Aorta (tissue), 5 donors: Measurements from ENCODE around the gene NINJ1. TPM values are rescaled to one million over a fixed set of nuclear protein-coding genes. Genes with fewer than 3 reads are reported as not detected.

ENCODE experiments used
- ATAC-seq: fragments of 200-7000 bp; cut with Tn5 transposase; one replicate; pipeline ENCODE4 v1.9.1; 2022; ENCODE audit warnings: moderate library complexity; ENCODE audit not compliant: low FRiP score
- DNase-seq, 2 donors: peaks; one replicate each; pipeline ENCODE4 v3.0.0-alpha.2; 2020
- H3K27ac ChIP-seq, 2 donors: one replicate each; pipeline ENCODE4 v1.5.1; 2013; ENCODE audit warnings: low read length in 2 of 2, mild to moderate bottlenecking in 2 of 2, moderate library complexity in 2 of 2, control low read depth in 1 of 2, inconsistent platforms in 1 of 2, low read depth in 1 of 2
- H3K27me3 ChIP-seq, 2 donors: one replicate each; pipeline ENCODE4 v1.6.1; 2013; ENCODE audit warnings: control low read depth in 1 of 2, low read length in 1 of 2, mild to moderate bottlenecking in 1 of 2, moderate library complexity in 1 of 2; ENCODE audit not compliant: insufficient read depth in 2 of 2, control insufficient read depth in 1 of 2
- H3K36me3 ChIP-seq, 2 donors: one replicate each; pipeline ENCODE4 v1.6.1; 2013; ENCODE audit warnings: control low read depth in 1 of 2, low read length in 1 of 2, mild to moderate bottlenecking in 1 of 2; ENCODE audit not compliant: insufficient read depth in 2 of 2, control insufficient read depth in 1 of 2
- H3K4me1 ChIP-seq, 2 donors: one replicate each; pipeline ENCODE4 v1.6.1; 2013; ENCODE audit warnings: low read length in 2 of 2, control low read depth in 1 of 2, mild to moderate bottlenecking in 1 of 2, moderate library complexity in 1 of 2; ENCODE audit not compliant: insufficient read depth in 2 of 2, control insufficient read depth in 1 of 2
- H3K4me3 ChIP-seq, 2 donors: one replicate each; pipeline ENCODE4 v1.5.1; 2013; ENCODE audit warnings: low read length in 2 of 2, control low read depth in 1 of 2, mild to moderate bottlenecking in 1 of 2
- H3K9me3 ChIP-seq: one replicate; pipeline ENCODE4 v1.6.1; 2013; ENCODE audit warnings: mild to moderate bottlenecking, low read length; ENCODE audit not compliant: control insufficient read depth
- WGBS, 2 donors: extraction: QIAGEN DNeasy Blood & Tissue Kit; methylation state at CpG; one replicate each; pipeline ENCODE4 v1.1.7; 2013; 5-methylcytosine and 5-hydroxymethylcytosine counted together
- intact Hi-C, 2 donors: fragments of 100-400 bp; cut with DNase I; formaldehyde crosslinking; loops; one replicate each; pipeline versions ENCODE4 v1.14.2 to v1.15.0; 2022
- polyA plus RNA-seq, 2 donors: library from polyadenylated mRNA; stranded (reverse); fragments of 200-250 nt; gene quantifications; one replicate each; pipeline ENCODE4 v1.2.3, GENCODE V29; 2013
- total RNA-seq, 2 donors: library from RNA; stranded (reverse); fragmentation: NEBNext Ultra II Directional; extraction: Animal tissue kit (Norgen Biotek cat#: 25700); gene quantifications; one replicate each; pipeline ENCODE4 v1.2.1, GENCODE V29; 2021
- donor health status: healthy with polysubstance abuse.
- donor health status: Bipolar disorder and iron deficiency.
- donor health status: DM: no; HTN: no; CAD: no.
- donor health status: DM: no; HTN: no; CAD: no.
- donor health status: DM: yes; HTN: yes; CAD: no.

Gene NINJ1
- total and polyA plus RNA-seq, 4 donors, result 46.7 to 113 (median 73.5) TPM

DNA sequence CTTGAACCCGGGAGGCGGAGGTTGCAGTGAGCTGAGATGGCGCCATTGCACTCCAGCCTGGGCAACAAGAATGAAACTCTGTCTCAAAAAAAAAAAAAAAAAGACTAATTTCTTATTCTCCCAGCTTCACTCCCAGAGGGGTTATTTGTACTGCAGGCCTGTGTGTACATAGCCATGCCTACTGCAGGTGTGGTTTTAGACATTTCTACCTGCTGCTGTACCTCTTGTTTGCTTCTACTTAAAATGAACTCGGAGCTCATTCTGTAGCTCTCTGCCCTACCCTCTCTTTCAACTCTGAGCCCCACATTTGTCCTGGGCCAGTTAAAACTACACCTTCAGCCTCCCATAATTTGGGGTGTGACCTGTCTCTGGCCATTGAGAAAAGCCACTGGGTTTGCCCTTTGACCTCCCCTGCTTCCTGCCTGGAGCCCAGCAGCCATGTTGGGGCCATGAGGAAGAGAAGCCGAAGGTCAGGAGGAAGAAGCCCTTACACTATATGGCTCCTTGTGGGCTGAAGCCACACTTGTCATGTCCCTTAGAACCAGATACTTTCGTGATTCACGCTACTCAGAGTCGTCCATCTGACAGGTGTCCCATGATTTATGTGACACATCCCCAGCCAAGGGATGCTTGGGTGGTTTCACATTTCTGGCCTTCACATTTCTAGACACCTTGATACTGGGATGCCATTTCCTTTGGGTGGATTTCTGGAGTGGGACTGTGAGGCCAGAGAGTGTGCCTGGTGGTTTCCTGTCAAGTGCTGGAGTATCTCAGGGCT, 47.4 kb downstream of the NINJ1 start:
- DNase-seq, result peak; percentile 9 to 20

DNA sequence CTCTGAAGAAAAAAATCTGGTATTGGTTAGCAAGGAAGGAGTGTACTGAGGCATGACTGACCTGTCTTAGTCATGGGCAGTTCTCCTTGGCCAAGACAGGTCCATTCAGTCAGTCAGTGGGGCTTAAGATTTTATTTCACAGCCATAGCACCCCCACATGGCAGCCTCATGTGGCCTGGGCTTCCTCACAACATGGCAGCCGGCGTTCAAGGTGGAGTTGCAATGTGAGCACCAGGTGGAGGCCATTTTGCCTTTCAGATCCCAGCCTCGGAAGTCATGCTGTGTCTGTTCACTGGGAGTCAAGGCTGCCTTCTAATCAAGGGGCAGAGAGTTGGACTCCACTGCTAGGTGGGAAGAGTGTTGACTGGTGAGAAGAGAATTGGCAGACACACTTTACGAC, 48.4 kb downstream of the NINJ1 start:
- Histone ChIP-seq H3K27ac (no peak overlapping the region), H3K4me1 (no peaks in the 10 kb centered on the region), H3K9me3 (no peaks in the 10 kb centered on the region), H3K4me3 (no peak overlapping the region), H3K27me3 (no peaks in the 10 kb centered on the region), H3K36me3 (no peaks in the 10 kb centered on the region)
- DNase-seq (peak; percentile 26 to 51), ATAC-seq (no peak)
- intact Hi-C loops, result no loop called here
- 89 to 98% methylated on average over 4 of the region's 4 CpGs for WGBS, 2 donors

More for the DNA sequence above, 47.4 kb downstream of the NINJ1 start:
- intact Hi-C loops, result no loop called here
- peaks cover 2% of the 10 kb centered on the region for H3K9me3 ChIP-seq
- no peaks in the 10 kb centered on the region for H3K4me1 ChIP-seq
- no peak overlapping the region for H3K4me3 ChIP-seq
- no peaks in the 10 kb centered on the region for H3K36me3 ChIP-seq
- no peak for ATAC-seq
- H3K27ac ChIP-seq, result no peak overlapping the region
- H3K27me3 ChIP-seq, result no peaks in the 10 kb centered on the region
- 94 to 96% methylated on average over 8 of the region's 8 CpGs for WGBS, 2 donors

DNA sequence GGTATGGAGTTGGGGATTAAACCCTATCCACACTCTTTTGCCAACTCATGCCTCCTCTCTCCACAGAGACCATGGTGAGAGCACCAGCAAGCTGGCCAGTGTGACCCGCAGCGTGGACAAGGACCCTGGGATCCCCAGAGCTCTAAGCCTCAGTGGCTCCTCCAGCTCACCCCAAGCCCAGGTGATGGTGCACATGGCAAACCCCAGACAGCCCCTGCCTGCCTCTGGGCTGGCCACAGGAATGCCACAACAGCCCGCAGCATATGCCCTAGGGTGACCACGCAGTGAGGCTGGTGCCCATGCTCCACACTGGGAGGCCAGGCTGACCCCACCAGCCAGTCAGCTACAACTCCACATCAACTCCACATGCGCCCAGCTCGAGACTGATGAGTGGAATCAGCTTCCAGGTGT, 49.6 kb downstream of the NINJ1 start:
- H3K27ac ChIP-seq, result no peak overlapping the region
- no peaks in the 10 kb centered on the region for H3K36me3 ChIP-seq
- no peak for ATAC-seq
- H3K9me3 ChIP-seq, result no peaks in the 10 kb centered on the region
- H3K27me3 ChIP-seq, result no peaks in the 10 kb centered on the region
- H3K4me1 ChIP-seq, result no peaks in the 10 kb centered on the region
- intact Hi-C loops, result no loop called here
- peak; percentile 35 to 42 for DNase-seq
- WGBS, 2 donors, result 93 to 98% methylated on average over 5 to 6 of the region's 6 CpGs
- no peak overlapping the region for H3K4me3 ChIP-seq

DNA sequence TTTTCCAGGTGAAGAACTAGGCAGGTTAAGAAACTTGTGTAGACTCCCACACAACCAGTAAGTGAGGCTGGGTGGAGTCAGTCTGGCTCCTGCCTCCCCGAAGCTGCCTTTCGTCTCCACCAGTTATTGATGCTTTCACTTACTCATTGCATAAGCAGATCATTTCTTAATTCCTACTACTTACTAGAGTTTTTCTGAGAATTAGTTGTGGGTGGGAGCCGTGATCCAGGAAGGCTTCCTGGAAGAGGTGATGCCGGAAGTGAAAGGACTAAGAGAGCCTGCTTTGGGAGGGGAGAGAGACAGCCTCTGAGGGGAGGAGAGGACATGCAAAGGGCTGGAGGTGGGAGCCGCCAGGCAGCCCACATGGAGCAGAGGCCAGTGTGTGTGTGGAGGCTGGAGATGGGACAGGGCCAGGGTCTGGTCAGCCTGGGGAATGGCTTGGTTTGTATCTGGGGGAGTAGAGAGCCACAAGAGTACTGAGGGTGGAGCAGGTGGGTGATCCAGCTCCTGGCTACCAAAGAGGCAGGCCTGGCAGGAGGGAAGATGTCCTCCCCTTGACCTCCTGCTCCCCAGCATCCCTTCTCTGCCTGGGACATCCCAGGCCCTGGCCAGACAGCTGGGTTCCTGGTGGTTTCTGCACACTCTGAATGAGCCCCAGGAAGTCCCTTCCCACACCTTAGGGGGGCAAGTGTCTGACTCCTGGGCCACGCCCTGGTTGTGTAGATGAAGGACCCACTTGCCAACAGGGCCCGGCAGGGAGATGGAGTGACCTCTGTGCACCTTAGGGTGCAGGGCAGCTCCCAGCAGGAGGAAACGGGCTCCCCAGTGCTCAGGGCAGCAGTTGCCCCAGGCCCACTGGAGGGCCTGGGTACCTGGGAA, 50.2 kb downstream of the NINJ1 start:
- intact Hi-C loops, result no loop called here
- no peak for ATAC-seq
- Histone ChIP-seq H3K27me3 (no peaks in the 10 kb centered on the region), H3K9me3 (no peaks in the 10 kb centered on the region), H3K27ac (no peak overlapping the region), H3K4me1 (no peaks in the 10 kb centered on the region), H3K4me3 (no peak overlapping the region), H3K36me3 (no peaks in the 10 kb centered on the region)
- DNase-seq, result peak; percentile 32 to 49
- 92% methylated on average over 8 of the region's 8 CpGs for WGBS, 2 donors

DNA sequence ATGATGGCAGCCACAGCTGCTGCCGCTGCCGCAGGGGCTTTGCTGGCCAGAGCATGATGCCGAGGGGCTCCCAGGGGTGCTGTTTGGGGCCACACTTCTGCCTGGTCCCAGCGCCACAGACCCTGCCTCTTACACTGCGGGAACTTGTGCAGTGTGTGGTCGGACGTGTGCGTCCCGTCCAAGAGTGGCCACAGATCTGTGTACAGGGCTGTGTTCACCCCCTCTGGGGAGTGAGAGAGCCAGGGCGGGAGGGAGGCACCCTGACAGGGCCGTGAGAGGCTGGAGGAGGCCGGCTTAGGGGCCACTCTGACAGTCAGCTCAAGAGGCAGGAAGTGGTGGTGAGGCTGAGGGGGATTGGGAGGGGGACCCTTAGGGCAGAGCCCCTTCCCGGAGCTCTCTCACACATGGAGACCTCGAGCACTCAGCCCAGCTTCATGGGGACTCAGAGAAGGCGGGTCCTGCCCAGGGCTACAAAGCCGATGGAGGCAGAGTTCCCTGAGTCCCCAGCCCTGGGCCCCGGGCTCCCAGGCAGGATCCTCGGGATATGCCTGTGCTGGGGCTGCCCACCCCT, 51.1 kb downstream of the NINJ1 start:
- H3K36me3 ChIP-seq, result no peaks in the 10 kb centered on the region
- no peaks in the 10 kb centered on the region for H3K27me3 ChIP-seq
- no peaks in the 10 kb centered on the region for H3K4me1 ChIP-seq
- ATAC-seq (no peak), DNase-seq (peak; percentile 32 to 43)
- H3K27ac ChIP-seq, result no peak overlapping the region
- no peak overlapping the region for H3K4me3 ChIP-seq
- H3K9me3 ChIP-seq, result no peaks in the 10 kb centered on the region
- intact Hi-C loops, result no loop called here
- 77 to 84% methylated on average over 18 of the region's 18 CpGs for WGBS, 2 donors

DNA sequence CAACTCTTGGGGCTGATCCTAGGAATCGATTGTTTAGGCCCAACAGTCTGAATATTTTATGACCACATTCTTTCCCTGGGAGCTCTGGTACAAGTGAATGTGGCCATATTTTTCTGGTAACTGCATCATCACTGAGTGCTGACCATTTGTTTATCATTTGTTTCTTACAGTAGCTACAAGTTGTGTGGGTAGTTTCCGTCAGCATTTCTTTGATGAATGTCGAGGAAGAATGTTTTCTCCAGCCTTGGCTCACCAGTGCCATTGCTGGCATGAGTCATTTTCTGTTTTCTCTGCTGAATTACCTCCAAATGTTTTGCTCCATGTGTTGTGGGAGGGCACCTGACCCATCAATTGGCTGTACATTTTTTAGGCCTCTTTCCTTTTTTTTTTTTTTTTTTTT, 52.1 kb downstream of the NINJ1 start:
- ATAC-seq (no peak), DNase-seq (peak in 1 of 2 donors; percentile 5)
- 75 to 79% methylated on average over 3 of the region's 3 CpGs for whole genome bisulfite sequencing, 2 donors
- no peaks in the 10 kb centered on the region for H3K36me3 ChIP-seq
- intact Hi-C loops, result no loop called here
- no peaks in the 10 kb centered on the region for H3K4me1 ChIP-seq
- no peaks in the 10 kb centered on the region for H3K9me3 ChIP-seq
- no peaks in the 10 kb centered on the region for H3K27me3 ChIP-seq
- H3K4me3 ChIP-seq, result no peak overlapping the region
- no peak overlapping the region for H3K27ac ChIP-seq

DNA sequence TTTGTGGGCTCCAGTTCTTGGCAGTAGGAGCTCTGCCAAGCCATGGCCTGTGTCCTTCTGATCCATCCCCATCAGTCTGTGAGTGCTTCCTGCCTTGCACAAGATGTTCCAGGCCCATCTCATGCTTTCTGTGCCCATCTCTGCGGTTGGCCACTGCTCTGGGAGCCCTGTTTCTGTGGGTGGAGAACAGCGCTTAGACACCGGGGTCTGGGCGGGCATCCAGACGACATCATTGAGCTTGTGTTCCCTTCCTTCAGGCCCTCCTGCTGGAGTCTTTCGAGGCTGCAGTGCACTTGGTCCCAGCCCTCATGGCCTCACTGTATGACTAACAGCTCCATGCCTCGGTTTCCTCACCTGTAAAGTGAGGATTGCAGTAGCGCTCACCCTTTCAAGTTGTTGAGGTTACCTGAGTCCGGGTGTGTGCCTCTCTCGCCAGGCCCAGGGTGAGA, 52.9 kb downstream of the NINJ1 start:
- intact Hi-C loops, result no loop called here
- 75 to 78% methylated on average over 10 of the region's 10 CpGs for WGBS, 2 donors
- DNase-seq (peak; percentile 38 to 48), ATAC-seq (no peak)
- H3K9me3 ChIP-seq, result no peaks in the 10 kb centered on the region
- H3K36me3 ChIP-seq, result no peaks in the 10 kb centered on the region
- no peaks in the 10 kb centered on the region for H3K27me3 ChIP-seq
- no peak overlapping the region for H3K27ac ChIP-seq
- no peaks in the 10 kb centered on the region for H3K4me1 ChIP-seq
- H3K4me3 ChIP-seq, result no peak overlapping the region

DNA sequence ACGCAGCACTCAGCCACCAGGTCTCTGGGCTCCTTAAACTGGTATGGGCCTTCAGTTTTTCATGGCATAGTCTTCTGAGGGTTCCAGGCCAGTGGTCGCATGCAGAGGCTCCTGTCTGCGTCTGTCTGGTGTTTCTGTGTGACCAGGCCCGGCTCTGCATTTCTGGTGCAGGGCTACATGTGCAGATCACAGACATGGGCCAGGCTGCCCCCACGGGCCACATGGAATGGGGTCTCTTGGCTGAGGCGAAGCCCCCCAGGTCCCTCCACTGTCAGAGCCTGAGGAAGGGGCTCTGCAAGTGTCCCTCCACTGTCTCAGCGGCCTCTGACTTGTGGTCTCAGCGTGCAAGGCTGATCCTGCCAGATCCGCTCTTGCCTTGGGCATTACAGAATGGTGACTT, 53.6 kb downstream of the NINJ1 start:
- intact Hi-C loops, result no loop called here
- H3K27me3 ChIP-seq, result no peaks in the 10 kb centered on the region
- no peak overlapping the region for H3K27ac ChIP-seq
- ATAC-seq (no peak), DNase-seq (peak; percentile 11 to 59)
- H3K4me3 ChIP-seq, result no peak overlapping the region
- 91 to 97% methylated on average over 9 of the region's 9 CpGs for WGBS, 2 donors
- H3K9me3 ChIP-seq, result no peaks in the 10 kb centered on the region
- no peaks in the 10 kb centered on the region for H3K36me3 ChIP-seq
- H3K4me1 ChIP-seq, result no peaks in the 10 kb centered on the region
